Lower leg skin (tissue), 3 donors: ENCODE measurements around the gene TIGD1.

Experiments
- CTCF ChIP-seq, 3 donors: fragments of 450-650 bp; IDR thresholded peaks; one replicate each; pipeline ENCODE4 v1.5.1; 2016; ENCODE audit warnings: antibody characterized with exemption in 3 of 3, mild to moderate bottlenecking in 3 of 3, moderate library complexity in 2 of 3
- POLR2A ChIP-seq, 2 donors: fragments of 450-650 bp; IDR thresholded peaks; one replicate each; pipeline ENCODE4 v1.6.1; 2016 to 2017; ENCODE audit warnings: antibody characterized with exemption in 2 of 2, mild to moderate bottlenecking in 1 of 2, moderate library complexity in 1 of 2

DNA sequence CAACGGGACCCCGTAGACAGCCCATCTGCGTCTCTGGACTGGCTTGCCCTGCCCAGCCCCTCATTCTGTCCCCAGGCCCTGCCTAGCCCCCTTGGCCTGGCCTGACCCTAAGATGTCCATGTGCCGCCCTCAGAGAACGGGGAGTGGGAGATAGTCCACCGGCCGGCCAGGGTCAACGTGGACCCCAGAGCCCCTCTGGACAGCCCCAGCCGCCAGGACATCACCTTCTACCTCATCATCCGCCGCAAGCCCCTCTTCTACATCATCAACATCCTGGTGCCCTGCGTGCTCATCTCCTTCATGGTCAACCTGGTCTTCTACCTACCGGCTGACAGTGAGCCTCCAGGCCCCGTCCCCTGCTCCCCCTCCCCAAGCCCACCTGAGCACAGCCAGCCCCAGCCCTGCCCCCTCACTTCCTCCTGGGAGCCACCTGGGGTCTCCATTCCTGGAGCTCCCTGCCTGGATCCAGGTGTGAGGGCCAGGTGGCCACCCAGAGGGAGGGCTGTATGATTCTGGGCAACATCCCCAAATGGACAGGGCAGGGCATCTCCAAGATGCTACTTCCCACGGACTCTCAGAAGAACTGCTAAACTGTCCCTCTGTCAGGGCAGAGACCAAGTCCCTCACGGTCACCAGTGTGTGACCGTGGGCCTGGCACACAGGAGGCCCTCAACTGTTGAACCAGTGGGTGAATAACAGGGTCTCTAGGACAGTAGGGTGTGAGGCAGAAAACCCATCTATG is 20.4 kb downstream of the TIGD1 start:
- no peak for TF ChIP-seq CTCF (IDR thresholded peaks at IDR 0.05)
- no peak for TF ChIP-seq POLR2A (IDR thresholded peaks at IDR 0.05)
